Spleen (tissue), 7 donors: Measurements from ENCODE around the gene CCDC88C.
"Not testable (repeated sequence)": the region's sequence is repeated elsewhere in the genome, so short reads cannot be mapped to it uniquely, and the experiment has no call there.

Experiments used
- POLR2A ChIP-seq, 3 donors: fragments of 450-650 bp; IDR thresholded peaks; one replicate each; pipeline ENCODE4 v1.5.1; 2017; ENCODE audit warnings: antibody characterized with exemption in 3 of 3, mild to moderate bottlenecking in 1 of 3
- POLR2AphosphoS5 ChIP-seq, 3 donors: sonication (generic); formaldehyde crosslinking; IDR thresholded peaks; one replicate each; pipeline ENCODE4 v1.5.1; 2017; ENCODE audit warnings: antibody characterized with exemption in 3 of 3
- TF ChIP-seq, protein P1 (sequence below), 11 experiments: fragments of 200-600 bp in 7 of 11; fragments of 450-650 bp in 4 of 11; sonication (generic) in 4 of 11; IDR thresholded peaks in 8 of 11; conservative IDR thresholded peaks in 3 of 11; 1 replicate in 7 of 11; 2 replicates in 4 of 11; pipeline versions ENCODE4 v1.4.0 to v1.8.0; 2016 to 2021; ENCODE audit warnings: antibody characterized with exemption in 11 of 11, inconsistent platforms in 4 of 11, mild to moderate bottlenecking in 1 of 11
- donor health status: DM: no; HTN: no; CAD: no; lungs with moderate emphysema.
- donor health status: DM: no; HTN: no; CAD: no.
- donor health status: DM: no; HTN: no; CAD: no.

DNA sequence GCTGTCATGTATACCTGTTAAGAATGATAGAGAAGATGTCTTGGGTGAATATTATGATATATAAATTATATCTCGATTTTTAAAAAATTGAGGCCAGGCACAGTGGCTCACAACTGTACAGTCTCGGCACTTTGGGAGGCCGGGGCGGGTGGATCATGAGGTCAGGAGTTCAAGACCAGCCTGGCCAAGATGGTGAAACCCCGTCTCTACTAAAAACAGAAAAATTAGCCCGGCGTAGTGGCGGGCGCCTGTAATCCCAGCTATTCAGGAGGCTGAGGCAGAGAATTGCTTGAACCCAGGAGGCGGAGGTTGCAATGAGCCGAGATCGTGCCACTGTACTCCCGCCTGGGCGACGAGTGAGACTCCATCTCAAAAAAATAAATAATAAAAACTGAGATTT is 151.3 kb downstream of the CCDC88C start:
- TF ChIP-seq, protein P1, sequence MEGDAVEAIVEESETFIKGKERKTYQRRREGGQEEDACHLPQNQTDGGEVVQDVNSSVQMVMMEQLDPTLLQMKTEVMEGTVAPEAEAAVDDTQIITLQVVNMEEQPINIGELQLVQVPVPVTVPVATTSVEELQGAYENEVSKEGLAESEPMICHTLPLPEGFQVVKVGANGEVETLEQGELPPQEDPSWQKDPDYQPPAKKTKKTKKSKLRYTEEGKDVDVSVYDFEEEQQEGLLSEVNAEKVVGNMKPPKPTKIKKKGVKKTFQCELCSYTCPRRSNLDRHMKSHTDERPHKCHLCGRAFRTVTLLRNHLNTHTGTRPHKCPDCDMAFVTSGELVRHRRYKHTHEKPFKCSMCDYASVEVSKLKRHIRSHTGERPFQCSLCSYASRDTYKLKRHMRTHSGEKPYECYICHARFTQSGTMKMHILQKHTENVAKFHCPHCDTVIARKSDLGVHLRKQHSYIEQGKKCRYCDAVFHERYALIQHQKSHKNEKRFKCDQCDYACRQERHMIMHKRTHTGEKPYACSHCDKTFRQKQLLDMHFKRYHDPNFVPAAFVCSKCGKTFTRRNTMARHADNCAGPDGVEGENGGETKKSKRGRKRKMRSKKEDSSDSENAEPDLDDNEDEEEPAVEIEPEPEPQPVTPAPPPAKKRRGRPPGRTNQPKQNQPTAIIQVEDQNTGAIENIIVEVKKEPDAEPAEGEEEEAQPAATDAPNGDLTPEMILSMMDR (IDR thresholded peaks at IDR 0.05 in 8 of 11, conservative IDR thresholded peaks at IDR 0.05 in 3 of 11), result not testable (repeated sequence)
- TF ChIP-seq POLR2A, POLR2AphosphoS5 (IDR thresholded peaks at IDR 0.05): not testable (repeated sequence)
